Embryonic facial prominence (tissue), 1 donor: Measurements from ENCODE around the gene TMEM238.
"Not testable (repeated sequence)": the region's sequence is repeated elsewhere in the genome, so short reads cannot be mapped to it uniquely, and the experiment has no call there.

Source experiments
- DNase-seq: peaks from one replicate; pipeline ENCODE4 v3.0.0-alpha.2; 2016; ENCODE audit errors: extremely low spot score

The TMEM238 gene, protein sequence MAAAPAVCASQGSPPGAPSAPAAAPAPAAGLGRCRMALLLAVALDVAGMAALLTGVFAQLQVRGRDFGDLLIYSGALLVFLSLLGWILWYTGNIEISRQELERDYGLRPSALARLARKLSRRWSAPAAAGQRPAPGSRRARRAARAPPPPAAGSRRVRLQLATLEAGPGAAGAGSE

DNA sequence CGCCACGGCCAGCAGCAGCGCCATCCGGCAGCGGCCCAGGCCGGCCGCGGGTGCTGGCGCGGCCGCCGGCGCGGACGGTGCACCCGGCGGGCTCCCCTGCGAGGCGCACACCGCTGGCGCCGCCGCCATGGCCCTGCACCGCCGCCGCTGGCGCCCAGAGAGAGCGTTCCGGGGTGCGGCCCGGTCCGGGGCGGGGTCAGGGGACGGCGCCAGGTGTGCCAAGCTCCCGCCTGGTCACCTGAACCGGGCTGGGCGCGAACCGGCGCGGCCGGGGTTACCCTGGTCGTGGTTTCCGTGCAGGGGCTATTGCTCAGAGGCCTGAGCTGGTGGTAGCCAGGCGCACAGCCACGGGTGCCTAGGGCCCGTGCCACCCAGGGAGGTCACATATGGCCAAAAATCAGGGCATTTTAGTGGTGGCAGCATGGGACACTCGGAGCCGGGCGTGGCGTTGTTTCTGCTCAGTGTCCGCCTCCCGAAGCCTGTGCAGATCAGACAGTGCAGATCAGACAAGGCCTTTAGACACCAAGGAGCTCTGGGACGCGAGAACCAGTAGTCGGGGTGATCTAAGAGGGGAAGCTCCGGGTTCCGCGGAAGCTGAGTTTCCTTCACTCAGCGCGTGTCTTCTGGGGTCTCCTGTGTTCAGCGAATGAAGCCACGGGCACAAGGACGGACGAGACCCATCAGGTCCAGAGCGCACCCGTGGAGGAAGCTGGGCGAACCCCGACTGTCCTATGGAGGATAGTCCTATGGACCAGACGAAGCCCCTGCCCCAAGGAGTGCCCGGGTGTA is at the start of gene TMEM238:
Gene TMEM238 (minus strand): TSS at position 162 of the 789 bp plus-strand sequence. CDS start 33 bp downstream, at position 129.
- no peak for DNase-seq

DNA sequence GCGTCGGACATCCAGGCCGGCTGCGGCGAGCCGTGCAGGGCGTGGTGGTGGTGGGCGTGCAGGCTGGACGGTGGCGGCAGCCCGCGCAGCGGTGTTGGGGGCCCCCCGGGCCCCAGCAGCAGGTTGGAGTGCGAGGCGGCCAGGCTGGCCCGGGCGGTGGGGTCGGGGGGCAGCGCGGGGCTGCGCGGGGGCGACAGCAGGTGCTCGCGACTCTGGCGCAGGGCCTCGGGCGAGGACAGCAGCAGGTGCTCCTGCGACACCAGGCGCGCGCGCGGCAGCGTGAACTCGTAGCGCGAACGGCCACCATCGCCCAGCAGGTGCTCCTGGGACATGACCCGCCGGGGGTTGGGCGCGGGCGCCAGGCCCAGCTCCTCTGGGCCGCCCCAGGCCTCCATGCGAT is 49.2 kb upstream of the TMEM238 start:
- DNase-seq, result no peak

DNA sequence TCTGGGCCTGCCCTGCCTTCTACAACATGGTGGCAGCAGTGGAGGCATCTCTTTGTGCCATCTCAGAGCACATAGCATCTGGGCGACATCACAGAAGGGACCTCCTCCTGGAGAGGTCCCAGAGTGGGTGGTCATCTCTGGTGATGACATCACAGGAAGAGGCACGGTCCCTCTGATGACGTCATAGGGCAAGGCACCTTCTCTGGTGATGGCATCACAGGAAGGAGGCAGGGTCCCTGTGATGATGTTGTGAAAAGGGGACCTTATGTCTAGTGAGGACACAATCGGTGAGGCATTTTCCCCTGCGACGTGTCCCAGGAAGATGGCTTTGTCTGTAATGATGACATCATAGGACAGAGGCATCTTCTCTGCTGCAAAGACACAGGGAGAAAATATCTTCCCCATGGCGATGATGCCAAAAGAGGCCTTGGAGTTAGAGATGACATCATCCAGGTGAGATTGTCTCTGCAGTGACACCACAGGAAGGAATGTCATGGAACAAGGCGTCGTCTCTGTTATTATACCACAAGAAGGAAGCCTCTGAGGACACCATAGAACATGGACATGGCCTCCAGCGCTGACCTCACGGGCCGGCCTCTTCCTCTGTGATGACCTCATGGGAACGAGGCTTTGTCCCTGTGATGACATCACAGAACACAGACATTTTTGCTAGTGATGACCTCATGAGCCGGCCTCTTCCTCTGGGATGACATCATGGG is 48.3 kb upstream of the TMEM238 start:
- DNase-seq, result no peak

DNA sequence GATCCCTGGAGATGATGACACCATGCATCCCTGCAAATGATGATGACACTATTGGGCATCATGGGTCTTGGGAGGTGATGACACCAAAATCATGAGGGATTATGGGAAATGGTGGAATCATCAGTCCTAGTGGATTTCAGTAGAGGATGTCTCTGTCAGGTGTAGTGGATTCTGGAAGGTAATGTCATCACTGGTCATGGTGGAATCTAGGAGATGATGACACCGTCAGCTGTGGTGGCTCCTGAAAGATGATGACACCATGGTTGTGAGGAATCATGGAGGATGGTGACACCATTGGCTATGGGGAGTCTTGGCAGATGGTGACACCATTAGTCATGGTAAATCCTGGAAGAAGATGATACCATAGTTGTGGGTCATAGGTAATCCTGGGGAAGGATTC is 47.1 kb upstream of the TMEM238 start:
- no peak for DNase-seq

DNA sequence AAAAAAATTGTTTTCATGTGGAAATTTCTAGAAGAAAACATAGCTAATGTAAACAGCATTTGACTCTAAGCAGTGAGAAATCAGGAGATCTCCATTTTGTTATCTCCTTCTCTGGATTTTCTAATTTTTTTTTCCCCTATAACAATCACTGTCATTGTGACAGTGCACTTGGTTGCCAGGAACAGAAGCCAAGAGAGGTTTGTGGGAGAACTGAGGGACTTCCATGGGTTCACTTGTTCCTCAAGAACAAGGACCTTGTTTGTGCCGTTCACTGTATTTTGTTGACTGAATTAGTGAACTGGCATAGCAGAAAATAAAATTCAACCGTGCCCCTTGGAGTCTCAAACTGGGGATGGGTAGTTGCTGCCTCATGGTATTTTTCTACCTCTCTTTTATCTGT is 42.0 kb upstream of the TMEM238 start:
- no peak for DNase-seq

DNA sequence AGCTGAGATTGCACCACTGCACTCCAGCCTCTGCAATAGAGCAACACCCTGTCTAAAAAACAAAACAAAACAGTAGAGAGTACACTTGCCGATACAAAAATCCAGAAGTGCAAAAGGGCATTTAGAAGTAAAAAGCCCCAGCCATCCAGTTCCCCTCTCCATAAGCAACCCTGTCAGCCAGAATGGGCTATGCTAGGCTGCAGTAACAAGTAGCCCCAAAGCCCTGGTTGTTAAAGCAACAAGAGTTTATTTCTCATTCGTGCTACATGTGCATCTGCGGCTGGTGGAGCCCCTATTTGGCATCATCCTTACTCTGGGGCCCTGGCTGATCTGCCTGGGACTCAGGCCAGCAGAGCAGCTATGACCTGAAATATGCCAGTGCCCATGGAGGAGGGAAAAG is 40.4 kb upstream of the TMEM238 start:
- no peak for DNase-seq

DNA sequence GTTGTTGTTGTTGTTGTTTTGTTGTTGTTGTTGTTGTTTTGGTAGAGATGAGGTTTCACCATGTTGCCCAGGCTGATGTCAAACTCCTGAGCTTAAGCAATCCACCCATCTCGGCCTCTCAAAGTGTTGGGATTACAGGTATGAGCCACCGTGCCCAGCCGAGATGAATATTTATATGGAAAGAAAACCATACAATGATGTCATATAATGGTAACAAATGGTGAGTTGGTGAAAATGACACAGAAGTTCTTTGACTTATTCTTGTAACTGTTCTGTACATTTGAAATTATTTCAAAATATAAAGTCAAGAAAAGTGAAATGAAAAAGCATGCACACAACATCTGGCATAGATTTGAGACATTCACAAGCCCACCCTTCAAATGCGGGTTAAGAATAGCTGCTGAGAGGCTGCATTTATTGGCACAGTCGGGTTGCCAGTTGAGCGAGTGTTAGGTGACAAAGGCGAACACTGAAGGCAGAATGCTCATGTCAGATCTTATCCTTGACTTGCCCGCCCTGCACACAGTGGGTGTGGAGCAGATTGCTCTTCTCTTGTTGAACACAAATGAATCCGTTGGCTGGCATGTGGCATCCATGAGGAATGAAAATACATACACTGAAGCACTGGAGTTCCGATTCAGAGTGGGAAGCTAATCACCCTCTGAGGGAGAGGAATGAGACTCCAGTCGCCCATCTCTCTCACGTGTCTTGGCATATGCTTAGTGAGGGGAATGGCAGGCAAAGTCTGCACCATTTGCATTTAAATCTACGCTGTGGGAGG is 39.3 kb upstream of the TMEM238 start:
- no peak for DNase-seq

DNA sequence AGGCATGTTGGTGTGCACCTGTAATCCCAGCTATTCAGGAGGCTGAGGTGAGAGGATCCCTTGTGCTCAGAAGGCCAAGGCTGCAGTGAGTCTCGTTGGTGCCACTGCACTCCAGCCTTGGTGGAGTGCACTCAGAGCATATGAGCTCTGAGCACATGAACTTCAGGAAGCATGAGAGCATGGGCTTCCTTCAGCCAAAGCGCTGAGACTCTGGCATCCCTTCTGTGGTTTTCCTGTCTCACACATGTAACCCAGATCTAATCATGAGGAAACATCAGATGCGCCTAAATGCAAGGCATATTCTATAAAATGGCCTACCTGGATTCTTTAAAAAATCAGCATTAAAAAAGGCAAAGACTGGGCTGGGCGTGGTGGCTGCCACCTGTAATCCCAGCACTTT is 37.2 kb upstream of the TMEM238 start:
- DNase-seq, result not testable (repeated sequence)

DNA sequence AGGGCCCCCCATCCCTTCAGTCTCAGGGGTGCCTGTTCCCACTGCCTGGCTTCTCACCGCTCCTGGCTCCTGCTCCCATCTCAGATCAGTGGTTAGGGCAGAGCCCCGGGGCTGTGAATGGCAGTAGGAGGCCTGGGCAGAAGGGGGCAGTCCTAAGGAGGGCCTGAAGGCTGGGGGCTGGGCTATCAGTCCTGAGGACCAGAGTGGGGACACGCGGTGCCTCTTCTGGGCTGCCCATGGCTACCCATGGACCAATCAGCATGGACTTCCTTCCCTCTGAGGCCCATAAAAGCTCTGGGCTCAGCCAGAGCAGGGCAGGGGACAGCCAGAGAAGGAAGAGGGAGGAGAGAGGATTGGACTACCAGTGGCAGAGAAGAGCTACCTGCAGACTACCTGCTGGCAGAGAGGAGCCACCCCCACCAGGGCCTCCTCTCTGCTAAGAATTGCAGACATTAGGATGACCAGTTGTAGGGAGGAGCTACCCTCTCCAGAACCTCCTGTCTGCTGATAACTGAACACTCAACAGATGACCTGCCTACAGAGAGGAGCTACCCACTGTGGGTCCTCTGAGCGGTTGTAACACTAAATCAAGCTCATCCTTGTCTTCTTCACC is 35.6 kb upstream of the TMEM238 start:
- DNase-seq, result no peak

DNA sequence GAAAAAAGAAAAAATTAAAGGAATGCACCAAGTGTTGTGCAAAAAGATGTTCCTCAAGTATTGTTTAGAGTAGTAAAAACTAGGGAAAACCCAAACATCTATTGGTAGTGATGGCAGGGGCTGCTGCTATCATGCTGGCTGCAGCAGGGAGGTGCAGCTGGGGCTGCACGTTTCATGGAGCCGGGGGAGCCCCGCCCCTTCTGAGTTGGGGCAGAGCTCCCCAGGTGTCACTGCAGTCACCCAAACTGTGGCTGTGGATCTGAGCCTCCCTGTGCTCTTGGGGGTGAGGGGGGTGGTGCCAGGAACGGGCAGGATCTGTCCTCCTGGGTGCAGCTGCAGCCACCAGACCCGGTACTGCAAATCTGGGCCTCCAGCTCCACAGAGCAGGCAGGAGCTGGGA is 35.0 kb upstream of the TMEM238 start:
- DNase-seq, result no peak

DNA sequence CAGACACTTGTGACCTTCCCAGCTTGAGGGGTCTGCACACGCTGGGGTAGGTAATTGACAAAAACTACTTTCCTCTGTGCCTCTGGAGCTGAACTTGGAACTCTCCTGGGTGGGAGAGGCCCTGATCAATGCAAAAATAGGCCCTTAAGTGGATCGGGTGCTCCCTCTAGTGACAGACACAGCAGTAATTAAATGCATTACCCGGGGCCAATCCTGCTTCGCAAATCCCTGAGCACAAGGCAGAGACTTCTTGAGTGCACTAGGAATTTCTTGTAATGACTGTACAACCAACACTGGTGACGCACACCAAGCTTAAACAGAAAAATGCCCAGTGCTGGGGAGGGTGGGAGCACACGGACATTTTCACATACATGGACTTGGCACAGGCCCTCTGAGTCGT is 34.1 kb upstream of the TMEM238 start:
- DNase-seq, result peak; percentile 31

DNA sequence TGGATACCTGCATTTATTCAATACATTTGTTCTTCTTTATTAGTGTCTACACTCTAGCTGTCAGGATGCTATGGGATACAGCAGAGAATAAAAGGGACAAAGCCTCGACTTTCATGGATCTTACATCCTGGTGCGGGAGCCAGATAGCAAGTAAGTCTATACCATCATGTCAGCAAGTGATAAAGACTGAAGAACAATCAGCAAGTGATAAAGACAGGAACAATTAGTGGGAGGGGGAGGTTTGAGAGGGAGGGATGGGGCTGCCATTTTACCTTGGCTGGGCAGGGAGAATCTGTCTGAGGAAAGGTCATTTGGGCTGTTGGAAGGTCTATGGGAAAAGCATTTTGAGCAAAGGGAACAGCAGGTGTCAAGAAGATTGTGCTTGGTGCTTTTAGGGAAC is 26.1 kb upstream of the TMEM238 start:
- DNase-seq, result no peak

DNA sequence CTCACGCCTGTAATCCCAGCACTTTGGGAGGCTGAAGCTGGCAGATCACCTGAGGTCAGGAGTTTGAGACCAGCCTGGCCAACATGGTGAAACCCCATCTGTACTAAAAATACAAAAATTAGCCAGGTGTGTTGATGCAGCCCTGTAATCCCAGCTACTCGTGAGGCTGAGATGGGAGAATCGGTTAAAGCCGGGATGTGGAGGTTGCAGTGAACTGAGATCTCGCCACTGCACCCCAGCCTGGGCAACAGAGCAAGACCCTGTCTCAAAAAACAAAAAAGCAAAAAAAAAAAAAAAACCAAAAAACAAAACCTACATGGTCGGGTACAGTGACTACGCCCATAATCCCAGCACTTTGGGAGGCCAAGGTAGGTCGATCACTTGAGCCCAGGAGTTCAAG is 25.1 kb upstream of the TMEM238 start:
- not testable (repeated sequence) for DNase-seq

DNA sequence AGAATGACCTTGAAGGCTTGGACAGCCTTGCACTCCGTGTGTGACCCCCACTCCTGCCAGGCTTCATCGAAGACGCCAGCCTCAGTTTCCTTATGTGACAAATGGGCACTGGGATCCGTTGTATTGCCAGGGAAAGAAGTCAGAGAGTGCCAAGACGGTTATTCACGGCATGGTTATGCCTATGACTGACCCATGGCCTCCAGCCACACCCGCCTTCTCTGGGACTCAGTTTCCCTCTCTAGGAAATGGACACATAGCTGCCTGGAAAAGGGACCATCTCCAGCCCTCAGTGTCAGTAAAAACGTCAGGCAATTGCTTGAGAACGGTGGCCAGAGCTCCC is 24.4 kb upstream of the TMEM238 start:
- no peak for DNase-seq

DNA sequence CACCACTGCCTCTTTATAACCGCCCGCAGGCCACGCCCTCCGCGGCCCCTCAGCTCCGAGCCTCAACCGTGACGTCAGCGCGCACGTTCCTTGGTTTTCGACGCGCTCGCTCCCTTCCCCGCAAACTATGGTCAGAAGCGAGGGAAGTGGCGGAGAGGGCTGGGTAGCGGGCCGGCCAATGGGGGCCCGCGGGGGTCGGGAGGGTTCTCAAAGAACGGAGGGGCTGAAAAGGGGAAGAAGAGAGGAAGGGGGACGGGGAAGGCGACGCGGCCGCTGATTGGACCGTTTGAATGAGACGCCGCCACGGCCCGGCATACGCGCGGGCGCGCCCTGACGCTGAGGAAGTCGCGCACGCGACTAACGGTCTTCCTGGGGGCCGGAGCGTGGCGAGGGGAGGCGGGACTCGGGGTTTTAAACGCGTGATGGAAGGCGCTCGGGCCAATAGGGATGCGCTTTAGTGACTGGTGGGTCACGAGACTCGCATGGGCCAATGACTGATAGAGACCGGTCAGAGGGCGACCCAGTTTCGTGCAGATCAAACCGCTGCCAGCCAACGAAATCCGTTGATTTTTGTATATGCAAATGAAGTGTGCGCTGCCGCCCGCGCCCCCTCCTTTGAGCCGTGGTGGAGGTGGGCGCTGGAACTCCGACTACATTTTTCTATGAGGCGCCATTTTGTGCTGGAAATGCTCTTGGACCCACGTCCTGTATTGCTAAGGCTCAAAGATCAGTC is 23.9 kb upstream of the TMEM238 start:
- peak; percentile 99 for DNase-seq

DNA sequence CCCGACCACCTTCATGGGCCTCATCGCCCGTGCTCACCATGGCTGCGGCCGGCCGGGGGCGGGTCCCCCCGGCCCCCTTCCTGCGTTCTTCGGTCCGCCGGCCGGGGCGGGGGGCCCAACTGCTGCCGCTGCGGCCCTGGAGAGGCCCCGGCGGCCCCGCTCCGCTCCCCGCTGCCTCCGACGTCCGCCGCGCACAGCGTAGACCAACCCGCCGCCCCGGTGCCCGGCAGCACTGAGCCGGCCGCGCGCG is 23.4 kb upstream of the TMEM238 start, which contains the start of gene UBE2S:
Gene UBE2S (minus strand): TSS at position 239 of the 250 bp plus-strand sequence. CDS start 199 bp downstream, at position 40.
- not testable (repeated sequence) for DNase-seq

DNA sequence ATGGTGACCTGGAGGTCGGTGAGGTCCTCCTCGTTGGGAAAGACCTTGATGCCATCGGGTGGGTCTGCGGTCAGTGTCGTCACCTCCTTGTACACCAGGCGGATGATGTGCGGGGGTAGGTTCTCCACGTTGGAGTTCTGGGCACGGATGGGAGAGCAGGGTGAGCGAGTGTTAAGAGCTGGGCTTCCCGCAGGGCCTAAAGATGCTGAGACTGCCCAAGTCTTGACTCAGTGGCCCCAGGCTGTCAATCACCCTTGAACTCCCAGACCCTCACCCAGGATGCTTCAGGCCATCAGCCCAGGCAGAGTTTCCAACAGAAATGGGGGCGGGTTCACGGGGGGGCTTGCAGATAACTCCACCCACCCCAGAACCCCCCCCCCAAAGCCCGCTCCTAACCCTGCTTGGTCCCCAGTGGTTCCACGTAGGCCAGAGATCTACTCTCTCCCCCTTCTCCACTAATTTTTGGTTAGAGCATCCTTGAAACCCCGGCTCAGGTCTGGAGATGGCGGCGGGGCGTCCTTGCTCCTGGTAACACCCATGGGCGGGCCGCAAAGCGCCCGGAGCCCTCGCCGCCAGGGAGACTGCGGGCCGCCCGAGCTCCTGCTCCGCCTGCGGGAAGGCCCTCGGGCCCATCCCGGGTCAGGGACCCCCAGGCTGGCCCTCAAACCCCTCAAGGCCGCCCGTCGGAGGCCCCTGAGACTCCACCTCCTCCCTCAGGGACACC is 22.9 kb upstream of the TMEM238 start:
- no peak for DNase-seq

DNA sequence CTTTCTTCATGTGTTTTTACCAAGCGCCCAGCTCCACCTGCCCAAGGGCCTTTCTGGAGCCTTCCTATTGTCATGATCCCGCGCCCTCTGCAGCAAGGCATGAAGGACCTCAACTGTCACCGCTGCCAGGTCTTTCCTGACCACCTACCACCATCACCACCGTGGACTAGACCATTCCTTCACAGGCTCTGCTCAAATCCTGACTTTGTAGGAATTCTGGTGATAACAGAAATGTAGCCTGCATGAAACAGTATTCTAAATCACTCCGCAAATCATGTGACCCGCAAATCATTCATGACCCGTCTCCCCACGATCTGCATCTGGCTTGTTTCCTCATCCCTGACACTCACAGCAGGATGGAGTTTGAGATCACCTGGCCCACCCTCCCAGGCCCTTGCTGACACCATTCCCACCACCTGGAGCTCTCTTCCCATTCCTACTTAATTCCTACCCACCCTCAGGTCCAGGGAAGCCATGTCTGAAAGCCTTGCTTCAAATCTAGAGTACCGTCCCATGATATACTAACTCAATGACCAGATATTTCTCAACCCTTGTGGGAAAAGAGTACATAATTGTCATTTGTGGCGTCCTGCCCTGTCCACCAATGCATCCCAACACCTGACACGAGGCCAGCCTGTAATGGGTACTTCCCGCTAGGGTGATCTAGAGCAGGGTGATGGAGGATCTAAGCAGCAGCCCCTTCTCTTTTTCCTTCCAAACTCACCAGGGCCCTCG is 22.2 kb upstream of the TMEM238 start:
- no peak for DNase-seq

DNA sequence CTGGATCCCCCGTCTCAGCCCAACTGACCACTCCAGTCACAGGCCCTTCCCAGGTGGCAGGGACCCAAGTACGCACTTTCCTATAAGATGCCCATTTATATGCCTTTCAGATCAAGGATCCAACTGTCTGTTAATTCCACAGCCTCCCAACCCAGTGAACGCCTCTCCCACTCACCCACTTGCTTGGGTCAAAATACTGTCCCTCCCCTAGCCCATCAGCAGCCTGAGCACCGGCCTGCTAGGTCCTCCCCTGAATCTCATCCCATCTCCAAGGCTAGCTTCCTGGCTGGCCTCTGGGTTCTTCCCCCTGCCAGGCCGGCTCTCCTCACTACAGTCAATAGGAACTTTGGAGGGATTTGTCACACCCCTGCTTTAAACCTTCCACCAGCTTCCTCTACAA is 21.5 kb upstream of the TMEM238 start:
- DNase-seq, result no peak

DNA sequence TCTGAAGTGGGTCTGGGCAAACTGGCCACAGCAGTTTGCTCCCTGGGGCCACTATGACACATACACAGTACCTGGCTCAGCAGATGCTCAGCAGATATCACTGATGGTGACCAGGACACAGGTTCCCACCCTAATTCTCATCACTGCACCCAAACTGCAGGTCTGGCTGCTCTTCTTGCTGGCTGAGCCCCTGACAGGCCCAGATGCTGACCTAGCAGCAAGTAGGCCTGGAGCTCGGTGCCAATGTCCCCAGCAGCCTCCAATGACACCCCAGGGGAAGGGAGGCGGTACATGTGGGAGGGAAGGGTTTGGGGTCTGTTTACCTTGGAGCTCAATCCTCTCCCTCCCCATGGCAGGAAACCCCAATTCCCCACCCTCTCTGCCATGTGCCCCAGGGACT is 18.4 kb upstream of the TMEM238 start:
- no peak for DNase-seq
